ENCODE data around the gene GAREM1.

Gene GAREM1

DNA sequence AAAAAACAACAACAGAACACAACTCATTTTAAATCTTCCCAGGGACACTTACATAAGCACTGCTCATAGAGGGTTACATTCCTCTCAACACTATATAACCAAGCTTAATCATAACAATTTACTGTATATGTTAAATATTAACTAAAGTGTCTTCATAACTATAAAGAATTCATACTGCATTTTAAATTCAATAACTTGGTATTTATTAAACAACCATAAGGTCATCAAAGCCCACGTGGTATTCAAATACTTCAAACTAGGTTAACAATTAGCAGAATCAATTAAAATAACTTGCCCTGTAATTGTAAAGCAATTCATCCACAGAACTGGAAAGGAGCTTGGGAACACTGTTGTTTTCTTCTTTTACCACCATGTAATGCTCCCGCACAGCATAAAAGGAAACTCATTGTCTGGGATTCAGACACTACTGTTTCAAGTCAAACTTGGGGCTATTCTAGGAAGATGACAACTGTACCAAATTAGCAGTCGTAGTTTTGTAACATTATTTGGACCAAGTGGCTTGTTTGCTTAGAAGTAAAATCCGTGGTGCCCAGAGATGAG lies 10.4 kb downstream of the GAREM1 start:
- DNase-seq (ENCODE audit: low spot score) = no peak
- TF ChIP-seq, protein P1, sequence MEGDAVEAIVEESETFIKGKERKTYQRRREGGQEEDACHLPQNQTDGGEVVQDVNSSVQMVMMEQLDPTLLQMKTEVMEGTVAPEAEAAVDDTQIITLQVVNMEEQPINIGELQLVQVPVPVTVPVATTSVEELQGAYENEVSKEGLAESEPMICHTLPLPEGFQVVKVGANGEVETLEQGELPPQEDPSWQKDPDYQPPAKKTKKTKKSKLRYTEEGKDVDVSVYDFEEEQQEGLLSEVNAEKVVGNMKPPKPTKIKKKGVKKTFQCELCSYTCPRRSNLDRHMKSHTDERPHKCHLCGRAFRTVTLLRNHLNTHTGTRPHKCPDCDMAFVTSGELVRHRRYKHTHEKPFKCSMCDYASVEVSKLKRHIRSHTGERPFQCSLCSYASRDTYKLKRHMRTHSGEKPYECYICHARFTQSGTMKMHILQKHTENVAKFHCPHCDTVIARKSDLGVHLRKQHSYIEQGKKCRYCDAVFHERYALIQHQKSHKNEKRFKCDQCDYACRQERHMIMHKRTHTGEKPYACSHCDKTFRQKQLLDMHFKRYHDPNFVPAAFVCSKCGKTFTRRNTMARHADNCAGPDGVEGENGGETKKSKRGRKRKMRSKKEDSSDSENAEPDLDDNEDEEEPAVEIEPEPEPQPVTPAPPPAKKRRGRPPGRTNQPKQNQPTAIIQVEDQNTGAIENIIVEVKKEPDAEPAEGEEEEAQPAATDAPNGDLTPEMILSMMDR (IDR thresholded peaks at IDR 0.05; ENCODE audit: extremely low read depth, insufficient read depth, missing control alignments) = no peak
- in situ Hi-C loops (cut with MboI; ENCODE audit: low pct_unique_long_range_greater_than_20kb, low sequenced_read_pairs, unreplicated experiment) = no loop called here

DNA sequence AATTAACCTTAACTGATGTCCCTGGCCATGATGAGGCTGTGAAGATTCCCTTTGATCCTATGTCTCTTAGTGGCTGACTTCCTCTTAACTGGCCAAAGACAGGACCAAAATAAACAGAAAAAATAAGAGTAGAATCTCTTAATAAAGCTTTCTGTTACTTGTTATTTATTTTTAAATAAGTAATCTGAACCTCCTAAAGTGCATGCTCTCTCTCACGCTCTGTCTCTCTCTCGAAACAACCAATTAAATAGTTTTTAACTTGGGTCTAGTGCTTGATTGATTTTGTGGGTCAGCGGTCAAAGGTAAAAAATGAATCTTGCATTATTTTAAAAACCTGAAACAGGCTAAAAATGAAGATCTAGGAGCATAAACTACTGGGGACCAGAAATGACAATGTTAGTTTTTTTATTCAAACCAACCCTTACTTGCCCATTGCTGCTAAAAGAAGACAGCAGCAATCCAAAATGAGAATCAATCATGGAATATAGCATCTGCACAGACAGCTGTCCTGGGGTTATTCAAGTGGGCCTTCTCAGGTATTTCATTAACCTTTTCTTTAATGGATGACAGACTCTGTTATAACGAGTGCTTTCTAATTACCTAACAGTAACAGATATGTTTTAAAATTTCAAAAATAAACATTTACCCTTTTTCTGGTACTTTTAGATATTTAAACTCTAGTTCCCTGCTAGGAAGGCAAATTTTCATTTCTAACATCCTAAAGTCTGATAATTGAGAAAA lies 11.2 kb downstream of the GAREM1 start:
- no peak for DNase-seq (ENCODE audit: low spot score)
- TF ChIP-seq, protein P1 (IDR thresholded peaks at IDR 0.05; ENCODE audit: extremely low read depth, insufficient read depth, missing control alignments) = no peak
- in situ Hi-C loops (cut with MboI; ENCODE audit: low pct_unique_long_range_greater_than_20kb, low sequenced_read_pairs, unreplicated experiment) = no loop called here

DNA sequence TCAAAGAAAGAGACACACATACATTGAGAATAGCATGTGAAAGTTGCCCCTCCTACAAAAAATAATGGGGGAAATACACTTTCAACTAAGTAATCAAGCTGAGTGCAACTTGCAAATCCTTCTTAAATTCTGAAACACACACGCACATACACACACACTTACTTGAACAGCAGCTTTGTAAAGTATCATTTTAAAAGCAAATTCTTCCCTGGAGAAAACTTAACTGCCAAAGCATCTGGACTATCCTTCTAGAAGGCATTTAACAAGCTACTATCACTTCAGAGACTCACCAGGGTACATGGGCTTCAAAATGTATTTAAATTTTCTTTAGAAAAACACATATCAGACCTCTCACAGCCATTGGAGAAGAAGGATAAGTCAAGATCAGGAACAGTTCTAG lies 15.3 kb downstream of the GAREM1 start:
- TF ChIP-seq, protein P1 (IDR thresholded peaks at IDR 0.05; ENCODE audit: extremely low read depth, insufficient read depth, missing control alignments) = no peak
- no peak for DNase-seq (ENCODE audit: low spot score)
- in situ Hi-C loops (cut with MboI; ENCODE audit: low pct_unique_long_range_greater_than_20kb, low sequenced_read_pairs, unreplicated experiment) = no loop called here

DNA sequence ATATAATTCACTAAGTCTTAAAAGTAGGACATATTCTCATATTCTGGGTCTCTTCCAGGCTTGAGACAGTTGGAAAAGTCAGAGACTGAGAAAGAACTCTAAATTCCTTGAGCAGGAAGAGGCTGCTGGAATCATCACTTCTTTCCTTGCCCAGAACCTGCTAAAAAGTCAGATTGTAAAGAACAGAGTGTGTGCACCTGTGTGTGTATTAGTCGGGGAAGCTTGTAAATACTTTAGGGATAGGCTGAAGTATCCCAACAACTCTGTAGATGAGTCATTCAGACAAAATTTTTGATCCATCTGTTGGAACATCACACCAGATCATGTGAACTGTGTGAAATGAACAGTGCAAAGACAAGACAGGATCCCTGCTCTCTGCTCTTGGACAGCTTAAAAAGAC lies 16.1 kb downstream of the GAREM1 start:
- in situ Hi-C loops (cut with MboI; ENCODE audit: low pct_unique_long_range_greater_than_20kb, low sequenced_read_pairs, unreplicated experiment) = no loop called here
- TF ChIP-seq, protein P1 (IDR thresholded peaks at IDR 0.05; ENCODE audit: extremely low read depth, insufficient read depth, missing control alignments) = no peak
- no peak for DNase-seq (ENCODE audit: low spot score)

DNA sequence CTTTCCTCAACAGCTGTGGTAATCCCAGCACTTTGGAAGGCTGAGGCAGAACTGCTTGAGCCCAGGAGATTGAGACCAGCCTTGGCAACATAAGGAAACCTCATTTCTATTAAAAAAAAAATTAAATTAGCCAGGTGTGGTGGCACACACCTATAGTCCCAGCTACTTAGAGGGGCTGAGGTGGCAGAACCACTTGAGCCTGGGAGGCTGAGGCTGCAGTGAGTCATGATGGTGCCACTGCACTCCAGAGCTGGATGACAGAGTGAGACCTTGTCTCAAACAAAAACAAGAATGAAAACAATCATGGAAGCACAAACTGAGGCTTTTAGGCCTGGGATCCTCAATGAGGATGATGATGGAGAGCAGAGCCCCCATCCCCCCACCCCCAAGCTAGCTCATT lies 19.8 kb downstream of the GAREM1 start:
- in situ Hi-C loops (cut with MboI; ENCODE audit: low pct_unique_long_range_greater_than_20kb, low sequenced_read_pairs, unreplicated experiment) = no loop called here
- no peak for DNase-seq (ENCODE audit: low spot score)
- TF ChIP-seq, protein P1 (IDR thresholded peaks at IDR 0.05; ENCODE audit: extremely low read depth, insufficient read depth, missing control alignments) = no peak

DNA sequence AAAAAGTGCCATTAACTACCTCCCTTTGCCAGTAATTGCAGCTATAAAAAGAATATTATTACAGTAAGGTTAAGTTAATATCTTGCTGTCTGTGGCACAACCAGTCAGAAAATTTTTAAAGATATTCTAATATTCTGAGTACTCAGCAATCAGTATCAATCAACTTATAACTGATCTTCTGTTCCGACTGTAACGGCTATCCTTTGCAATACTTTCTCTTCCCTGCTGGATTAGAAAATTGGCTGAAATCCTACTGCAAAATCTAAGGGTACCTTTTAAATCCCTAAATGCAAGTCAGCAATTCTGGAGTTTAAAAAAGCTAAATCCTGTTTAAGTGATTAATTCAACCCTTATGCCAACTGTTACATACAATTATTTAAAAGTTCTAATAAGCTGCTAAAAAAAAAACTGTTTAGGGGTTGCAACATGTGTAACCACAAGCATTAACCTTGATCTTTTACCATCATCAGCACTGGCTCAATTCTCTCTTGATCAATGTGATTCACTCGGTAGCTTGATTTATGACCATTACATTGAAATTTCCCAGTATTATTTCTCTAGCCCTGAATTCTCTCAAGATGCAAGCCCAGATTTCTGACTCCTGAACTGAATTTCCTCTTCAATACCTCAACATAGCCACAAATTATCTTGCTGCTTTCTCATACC lies 20.5 kb downstream of the GAREM1 start:
- DNase-seq (ENCODE audit: low spot score) = no peak
- TF ChIP-seq, protein P1 (IDR thresholded peaks at IDR 0.05; ENCODE audit: extremely low read depth, insufficient read depth, missing control alignments) = no peak
- in situ Hi-C loops (cut with MboI; ENCODE audit: low pct_unique_long_range_greater_than_20kb, low sequenced_read_pairs, unreplicated experiment) = no loop called here

All from GM13977 (cell line).